ENCODE measurements around the gene DEAF1.
"Not testable (repeated sequence)": the region's sequence is repeated elsewhere in the genome, so short reads cannot be mapped to it uniquely, and the experiment has no call there.

- TF ChIP-seq, protein P1, sequence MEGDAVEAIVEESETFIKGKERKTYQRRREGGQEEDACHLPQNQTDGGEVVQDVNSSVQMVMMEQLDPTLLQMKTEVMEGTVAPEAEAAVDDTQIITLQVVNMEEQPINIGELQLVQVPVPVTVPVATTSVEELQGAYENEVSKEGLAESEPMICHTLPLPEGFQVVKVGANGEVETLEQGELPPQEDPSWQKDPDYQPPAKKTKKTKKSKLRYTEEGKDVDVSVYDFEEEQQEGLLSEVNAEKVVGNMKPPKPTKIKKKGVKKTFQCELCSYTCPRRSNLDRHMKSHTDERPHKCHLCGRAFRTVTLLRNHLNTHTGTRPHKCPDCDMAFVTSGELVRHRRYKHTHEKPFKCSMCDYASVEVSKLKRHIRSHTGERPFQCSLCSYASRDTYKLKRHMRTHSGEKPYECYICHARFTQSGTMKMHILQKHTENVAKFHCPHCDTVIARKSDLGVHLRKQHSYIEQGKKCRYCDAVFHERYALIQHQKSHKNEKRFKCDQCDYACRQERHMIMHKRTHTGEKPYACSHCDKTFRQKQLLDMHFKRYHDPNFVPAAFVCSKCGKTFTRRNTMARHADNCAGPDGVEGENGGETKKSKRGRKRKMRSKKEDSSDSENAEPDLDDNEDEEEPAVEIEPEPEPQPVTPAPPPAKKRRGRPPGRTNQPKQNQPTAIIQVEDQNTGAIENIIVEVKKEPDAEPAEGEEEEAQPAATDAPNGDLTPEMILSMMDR (IDR thresholded peaks at IDR 0.05) = not testable (repeated sequence)
- not testable (repeated sequence) for TF ChIP-seq EP300, POLR2AphosphoS5 (IDR thresholded peaks at IDR 0.05)
These were observed 39.5 kb upstream of the DEAF1 start for GRCh38 chr11:734541-734940.
